ENCODE measurements around the gene HAO2.

GRCh38 chr1:119419109-119419508 lies 50.5 kb downstream of the HAO2 start:
- TF ChIP-seq, protein P1, sequence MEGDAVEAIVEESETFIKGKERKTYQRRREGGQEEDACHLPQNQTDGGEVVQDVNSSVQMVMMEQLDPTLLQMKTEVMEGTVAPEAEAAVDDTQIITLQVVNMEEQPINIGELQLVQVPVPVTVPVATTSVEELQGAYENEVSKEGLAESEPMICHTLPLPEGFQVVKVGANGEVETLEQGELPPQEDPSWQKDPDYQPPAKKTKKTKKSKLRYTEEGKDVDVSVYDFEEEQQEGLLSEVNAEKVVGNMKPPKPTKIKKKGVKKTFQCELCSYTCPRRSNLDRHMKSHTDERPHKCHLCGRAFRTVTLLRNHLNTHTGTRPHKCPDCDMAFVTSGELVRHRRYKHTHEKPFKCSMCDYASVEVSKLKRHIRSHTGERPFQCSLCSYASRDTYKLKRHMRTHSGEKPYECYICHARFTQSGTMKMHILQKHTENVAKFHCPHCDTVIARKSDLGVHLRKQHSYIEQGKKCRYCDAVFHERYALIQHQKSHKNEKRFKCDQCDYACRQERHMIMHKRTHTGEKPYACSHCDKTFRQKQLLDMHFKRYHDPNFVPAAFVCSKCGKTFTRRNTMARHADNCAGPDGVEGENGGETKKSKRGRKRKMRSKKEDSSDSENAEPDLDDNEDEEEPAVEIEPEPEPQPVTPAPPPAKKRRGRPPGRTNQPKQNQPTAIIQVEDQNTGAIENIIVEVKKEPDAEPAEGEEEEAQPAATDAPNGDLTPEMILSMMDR (IDR thresholded peaks at IDR 0.05; ENCODE audit: borderline replicate concordance, extremely low read depth, low read length, poor library complexity, severe bottlenecking) = no peak
- TF ChIP-seq EZH2 (IDR thresholded peaks at IDR 0.05; ENCODE audit: borderline replicate concordance, low read depth, low read length, severe bottlenecking) = no peak
